Tibial nerve (tissue), 4 donors: ENCODE measurements around the gene DNAJC13.

Source experiments
- CTCF ChIP-seq, 5 experiments: fragments of 200-600 bp in 3 of 5; fragments of 450-650 bp in 2 of 5; sonication (generic) in 3 of 5; IDR thresholded peaks; one replicate each; pipeline ENCODE4 v1.5.1; 2016 to 2019; ENCODE audit warnings: antibody characterized with exemption in 5 of 5, mild to moderate bottlenecking in 3 of 5, moderate library complexity in 2 of 5
- EP300 ChIP-seq, 2 donors: sonication (generic); formaldehyde crosslinking; IDR thresholded peaks; one replicate each; pipeline ENCODE4 v1.6.1; 2017; ENCODE audit warnings: antibody characterized with exemption in 2 of 2, mild to moderate bottlenecking in 1 of 2
- POLR2A ChIP-seq, 2 donors: fragments of 450-650 bp; IDR thresholded peaks; one replicate each; pipeline ENCODE4 v1.6.1; 2017; ENCODE audit warnings: antibody characterized with exemption in 2 of 2, mild to moderate bottlenecking in 2 of 2, moderate library complexity in 2 of 2

GRCh38 chr3:132435224-132435910, 18.1 kb downstream of the DNAJC13 start:
- TF ChIP-seq CTCF (IDR thresholded peaks at IDR 0.05) (no peak), EP300 (IDR thresholded peaks at IDR 0.05) (no peak), POLR2A (IDR thresholded peaks at IDR 0.05) (no peak)
